IMR-90 (cell line): ENCODE measurements around the gene S100Z.
"Not testable (repeated sequence)": the region's sequence is repeated elsewhere in the genome, so short reads cannot be mapped to it uniquely, and the experiment has no call there.

ENCODE experiments used
- CEBPB ChIP-seq: IDR thresholded peaks from 2 replicates; pipeline ENCODE4 v1.6.1; 2012; ENCODE audit warnings: low read depth, low read length, improper control_type of control experiment
- POLR2A ChIP-seq: IDR thresholded peaks from 2 replicates; pipeline ENCODE4 v1.6.1; 2012; ENCODE audit warnings: mild to moderate bottlenecking, low read depth, low read length
- RAD21 ChIP-seq: IDR thresholded peaks from 2 replicates; pipeline ENCODE4 v1.6.1; 2012; ENCODE audit warnings: low read length, improper control_type of control experiment

DNA sequence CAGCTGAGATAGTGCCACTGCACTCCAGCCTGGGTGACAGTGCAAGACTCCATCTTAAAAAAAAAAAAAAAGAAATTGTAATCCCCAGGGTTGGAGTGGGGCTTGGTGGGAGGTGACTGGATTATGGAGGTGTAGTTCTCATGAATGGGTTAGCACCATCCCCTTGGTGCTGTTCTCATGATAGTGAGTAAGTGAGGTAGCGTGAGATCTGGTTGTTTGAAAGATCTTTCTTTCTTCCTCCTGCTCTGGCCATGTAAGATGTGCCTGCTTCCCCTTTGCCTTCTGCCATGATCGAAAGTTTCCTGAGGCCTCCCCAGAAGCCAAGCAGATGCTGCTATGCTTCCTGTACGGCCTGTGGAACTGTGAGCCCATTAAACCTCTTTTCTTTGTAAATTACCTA is 3.9 kb downstream of the S100Z start:
- not testable (repeated sequence) for TF ChIP-seq CEBPB, RAD21, POLR2A
